AG10803 (cell line): ENCODE data around the gene MAGIX.

Experiments used
- DNase-seq: peaks from one replicate; pipeline ENCODE4 v3.0.0; 2010; ENCODE audit warnings: low read depth
- H3K4me3 ChIP-seq: 2 replicates; pipeline ENCODE4 v1.5.1; 2011; ENCODE audit warnings: mild to moderate bottlenecking, low read length, control low read depth
- TF ChIP-seq, protein P1 (sequence below): conservative IDR thresholded peaks from 2 replicates; pipeline ENCODE4 v1.5.1; 2011; ENCODE audit warnings: mild to moderate bottlenecking, low read length, control low read depth, inconsistent platforms

Gene MAGIX

DNA sequence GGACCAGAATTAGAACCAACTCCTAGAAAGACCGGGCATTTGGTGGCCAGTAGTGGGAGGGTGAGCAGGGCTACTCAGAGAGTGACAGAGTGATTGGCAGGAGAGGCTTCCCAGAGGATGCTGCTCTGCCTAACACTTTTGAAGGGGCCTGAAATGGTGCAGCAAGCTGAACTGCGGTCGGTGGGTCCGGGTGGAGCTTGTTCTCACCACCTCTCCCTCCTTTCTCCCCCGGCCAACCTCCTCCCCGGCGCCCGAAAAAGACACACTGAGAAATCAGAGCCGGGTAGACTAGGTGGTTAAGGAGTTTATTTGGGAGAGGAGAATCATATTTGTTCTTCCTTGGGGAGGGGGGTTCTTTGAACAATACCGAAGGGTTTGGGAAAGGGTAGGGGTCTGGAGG lies 25.0 kb downstream of the MAGIX start:
- H3K4me3 ChIP-seq: no peak overlapping the region
- no peak for DNase-seq
- TF ChIP-seq, protein P1, sequence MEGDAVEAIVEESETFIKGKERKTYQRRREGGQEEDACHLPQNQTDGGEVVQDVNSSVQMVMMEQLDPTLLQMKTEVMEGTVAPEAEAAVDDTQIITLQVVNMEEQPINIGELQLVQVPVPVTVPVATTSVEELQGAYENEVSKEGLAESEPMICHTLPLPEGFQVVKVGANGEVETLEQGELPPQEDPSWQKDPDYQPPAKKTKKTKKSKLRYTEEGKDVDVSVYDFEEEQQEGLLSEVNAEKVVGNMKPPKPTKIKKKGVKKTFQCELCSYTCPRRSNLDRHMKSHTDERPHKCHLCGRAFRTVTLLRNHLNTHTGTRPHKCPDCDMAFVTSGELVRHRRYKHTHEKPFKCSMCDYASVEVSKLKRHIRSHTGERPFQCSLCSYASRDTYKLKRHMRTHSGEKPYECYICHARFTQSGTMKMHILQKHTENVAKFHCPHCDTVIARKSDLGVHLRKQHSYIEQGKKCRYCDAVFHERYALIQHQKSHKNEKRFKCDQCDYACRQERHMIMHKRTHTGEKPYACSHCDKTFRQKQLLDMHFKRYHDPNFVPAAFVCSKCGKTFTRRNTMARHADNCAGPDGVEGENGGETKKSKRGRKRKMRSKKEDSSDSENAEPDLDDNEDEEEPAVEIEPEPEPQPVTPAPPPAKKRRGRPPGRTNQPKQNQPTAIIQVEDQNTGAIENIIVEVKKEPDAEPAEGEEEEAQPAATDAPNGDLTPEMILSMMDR: no peak

DNA sequence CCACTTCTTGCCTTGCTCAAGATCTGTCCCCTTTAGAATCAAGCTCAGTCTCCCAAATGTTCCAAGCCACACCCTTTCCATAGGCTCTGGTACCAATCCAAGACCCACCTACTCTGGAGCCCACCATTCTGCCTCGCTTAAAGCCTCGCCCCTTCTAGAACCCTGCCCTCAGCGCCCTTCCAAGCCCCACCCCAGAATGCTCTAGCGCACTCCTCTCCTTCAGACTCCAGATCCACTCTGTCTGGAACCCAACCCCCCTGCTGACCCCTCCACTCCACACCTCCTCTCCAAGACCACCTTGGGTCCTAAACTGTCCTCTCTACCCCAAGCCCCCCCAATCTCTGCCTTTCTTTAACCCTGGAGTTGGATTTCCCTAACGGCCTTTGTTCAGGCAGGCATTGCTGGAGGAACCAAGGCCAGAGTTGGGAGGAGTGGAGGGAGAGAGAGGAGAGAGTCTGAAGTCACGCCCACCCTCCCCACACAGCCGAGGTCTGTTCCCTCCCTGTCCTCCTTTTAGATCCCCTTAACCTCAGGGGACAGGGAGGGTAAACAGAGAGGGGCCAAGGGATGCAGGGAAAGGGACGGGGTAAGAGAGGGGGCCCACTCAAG lies 26.0 kb downstream of the MAGIX start:
- TF ChIP-seq, protein P1: no peak
- no peak overlapping the region for H3K4me3 ChIP-seq
- DNase-seq: no peak

DNA sequence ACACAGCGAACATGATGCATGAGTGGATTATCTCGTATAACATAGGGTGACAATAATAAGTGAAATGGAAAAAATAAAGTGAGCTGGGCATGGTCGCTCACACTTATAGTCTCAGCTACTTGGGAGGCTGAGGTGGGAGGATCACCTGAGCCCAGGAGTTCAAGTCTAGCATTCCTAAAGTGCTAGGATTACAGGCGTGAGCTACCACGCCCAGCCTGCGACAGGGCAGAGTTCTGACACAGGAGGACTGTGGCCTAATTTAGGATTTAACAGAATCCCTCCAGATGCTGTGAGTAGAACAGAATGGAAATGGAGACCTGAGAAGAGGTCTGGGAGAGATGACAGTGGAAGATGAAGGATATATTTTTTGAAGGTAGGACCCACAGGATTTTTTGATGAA lies 27.0 kb downstream of the MAGIX start:
- no peak for DNase-seq
- TF ChIP-seq, protein P1: no peak

GRCh38 chrX:49190821-49191573 lies 28.4 kb downstream of the MAGIX start:
- TF ChIP-seq, protein P1: no peak
- peak; percentile 100 for DNase-seq

More for the DNA sequence above, 27.0 kb downstream of the MAGIX start:
- peak overlapping the region; percentile 55 for H3K4me3 ChIP-seq

DNA sequence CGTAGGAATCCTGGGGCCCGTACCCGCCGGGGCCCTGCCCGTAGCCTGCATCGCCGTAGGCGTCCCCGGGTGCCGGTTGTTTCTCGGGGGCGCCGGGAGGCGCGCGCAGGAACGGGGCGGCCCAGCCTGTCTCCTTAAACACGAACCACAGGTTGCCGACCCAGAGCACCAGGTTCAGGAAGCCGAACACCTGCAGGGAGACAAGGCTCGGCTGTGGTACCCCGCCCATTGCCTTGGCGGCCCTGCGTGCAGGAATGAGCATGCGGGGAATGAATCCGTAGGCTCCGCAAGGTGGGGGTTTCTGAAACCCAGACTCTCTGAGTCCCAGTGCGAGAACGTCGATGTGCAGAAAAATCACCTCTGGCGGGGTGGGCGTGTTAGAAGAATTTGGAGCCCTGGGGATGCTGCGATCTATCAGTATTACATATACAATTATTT lies 29.0 kb downstream of the MAGIX start:
- TF ChIP-seq, protein P1: no peak
- peak overlapping the region; percentile 72 for H3K4me3 ChIP-seq
- DNase-seq: no peak

More at GRCh38 chrX:49190821-49191573, 28.4 kb downstream of the MAGIX start:
- H3K4me3 ChIP-seq: peak overlapping the region; percentile 72

DNA sequence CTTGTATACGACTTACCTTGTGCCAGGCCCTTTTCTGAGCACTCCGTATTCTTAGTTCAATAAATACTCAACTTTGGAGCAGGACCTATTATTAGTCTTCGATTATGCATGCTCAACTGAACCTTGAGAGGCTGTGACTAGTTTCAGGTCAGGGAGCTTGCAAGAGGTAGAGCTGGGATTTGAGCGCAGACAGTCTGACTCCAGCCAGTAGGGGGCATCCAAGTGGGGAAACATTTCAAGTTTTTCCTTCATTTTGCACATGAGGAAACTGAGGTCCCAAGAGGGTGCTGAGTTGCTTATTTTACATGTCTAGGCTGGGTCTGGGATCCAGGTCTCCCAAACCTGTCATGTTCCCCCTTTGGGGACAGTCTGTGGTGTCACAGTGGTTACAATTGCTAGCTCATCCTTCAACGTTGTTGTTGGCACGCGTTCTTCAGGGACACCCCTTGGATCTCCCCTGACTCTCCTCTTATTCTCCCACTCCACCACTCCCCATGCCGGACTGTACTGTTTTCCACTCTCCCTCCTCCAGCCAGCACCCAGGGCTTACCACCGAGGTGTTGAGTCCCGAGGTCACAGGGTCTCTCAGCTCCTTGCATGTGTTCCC lies 30.3 kb downstream of the MAGIX start:
- no peak overlapping the region for H3K4me3 ChIP-seq
- TF ChIP-seq, protein P1: peak; percentile 64
- DNase-seq: no peak
